T-helper 9 cell (primary cell): Measurements from ENCODE around the gene ECE2.
"Not testable (repeated sequence)": the region's sequence is repeated elsewhere in the genome, so short reads cannot be mapped to it uniquely, and the experiment has no call there.

Source experiments
- DNase-seq: peaks from one replicate; pipeline ENCODE4 v3.0.0-alpha.2; 2020

The ECE2 gene

DNA sequence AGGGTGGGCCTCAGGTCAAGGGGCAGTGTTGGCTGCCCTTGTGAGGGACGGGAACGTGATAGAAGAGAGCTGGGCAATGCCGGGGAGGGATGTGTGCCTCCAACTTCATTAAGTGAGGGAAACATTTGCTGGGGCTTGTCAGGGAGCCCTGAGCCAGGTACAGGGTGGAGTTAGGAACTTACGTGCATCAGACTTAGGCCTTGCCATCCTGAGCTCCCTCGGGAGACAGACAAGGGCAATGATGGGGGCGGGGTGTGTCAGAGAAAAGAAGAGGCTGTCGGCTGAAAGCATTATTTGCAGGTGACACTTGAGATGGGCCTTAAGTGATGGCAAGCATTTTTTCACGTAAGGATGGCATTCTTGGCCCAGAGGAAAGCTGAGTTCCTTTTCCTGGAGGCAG is 63.2 kb downstream of the ECE2 start:
- no peak for DNase-seq

DNA sequence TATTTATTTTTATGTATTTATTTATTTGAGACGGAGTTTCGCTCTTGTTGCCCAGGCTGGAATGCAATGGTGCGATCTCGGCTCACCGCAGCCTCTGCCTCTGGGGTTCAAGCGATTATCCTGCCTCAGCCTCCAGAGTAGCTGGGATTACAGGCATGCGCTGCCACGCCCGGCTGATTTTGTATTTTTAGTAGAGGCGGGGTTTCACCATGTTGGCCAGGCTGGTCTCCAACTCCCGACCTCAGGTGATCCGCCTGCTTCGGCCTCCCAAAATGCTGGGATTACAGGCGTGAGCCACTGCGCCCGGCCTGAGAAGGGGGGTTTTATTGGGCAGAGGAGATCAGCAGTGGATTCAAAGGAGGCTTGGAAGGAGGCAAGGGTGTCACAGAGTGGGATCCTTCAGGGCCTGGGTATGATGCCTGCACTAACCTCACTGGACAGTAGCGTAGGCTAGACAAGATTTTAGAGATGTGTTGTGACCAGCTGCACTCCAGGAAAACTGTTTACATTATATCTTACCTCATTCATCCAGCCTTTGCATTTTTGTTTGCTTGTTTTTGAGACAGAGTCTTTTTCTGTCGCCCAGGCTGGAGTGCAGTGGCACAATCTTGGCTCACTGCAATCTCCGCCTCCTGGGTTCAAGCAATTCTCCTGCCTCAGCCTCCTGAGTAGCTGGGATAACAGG is 63.8 kb downstream of the ECE2 start:
- not testable (repeated sequence) for DNase-seq

DNA sequence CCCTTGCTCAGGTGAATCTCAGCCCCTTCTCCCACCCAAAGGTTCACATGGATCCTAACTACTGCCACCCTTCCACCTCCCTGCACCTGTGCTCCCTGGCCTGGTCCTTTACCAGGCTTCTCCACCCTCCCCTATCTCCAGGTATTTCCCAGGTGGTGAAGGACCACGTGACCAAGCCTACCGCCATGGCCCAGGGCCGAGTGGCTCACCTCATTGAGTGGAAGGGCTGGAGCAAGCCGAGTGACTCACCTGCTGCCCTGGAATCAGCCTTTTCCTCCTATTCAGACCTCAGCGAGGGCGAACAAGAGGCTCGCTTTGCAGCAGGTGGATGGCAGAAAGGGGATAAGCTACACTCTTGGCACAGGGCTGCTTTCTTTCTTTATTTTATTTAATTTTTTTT is 66.1 kb downstream of the ECE2 start:
- DNase-seq: no peak
